ENCODE measurements around the gene PDCD1. TPM values are rescaled to one million over a fixed set of nuclear protein-coding genes. Genes with fewer than 3 reads are reported as not detected.

The PDCD1 gene
- total and polyA plus RNA-seq, 2 of the 13 experiments (the other 11 are each of a cell fraction or from before 2014, with no cell fraction given), result 0.04 TPM; not detected in 1

DNA sequence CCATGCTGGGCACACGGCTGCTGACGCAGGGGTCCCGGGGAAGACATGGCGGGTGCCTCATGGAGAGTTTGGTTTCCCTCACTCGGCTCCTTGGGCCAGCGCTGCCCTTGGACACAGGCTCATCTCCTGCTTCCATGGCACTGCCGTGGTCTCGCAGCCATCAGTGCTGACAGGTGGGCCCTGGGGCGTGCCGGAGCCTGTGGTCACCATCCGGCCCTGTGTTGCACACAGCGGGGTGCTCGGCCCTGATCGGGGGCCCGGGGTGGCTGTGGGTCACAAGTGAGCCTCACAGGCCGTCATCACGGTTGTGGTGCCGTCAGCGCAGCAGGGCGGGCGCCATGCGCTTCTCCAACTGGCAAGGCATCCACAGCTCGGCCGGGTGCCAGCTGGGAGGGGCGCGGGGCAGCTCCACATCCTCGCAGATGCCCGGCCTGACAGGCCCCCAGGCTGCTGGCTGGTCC is 11.4 kb upstream of the PDCD1 start:
- in situ Hi-C loops (cut with HindIII; ENCODE audit: extremely low pct_ligation_motif_present, low pct_unique_long_range_greater_than_20kb), result loop anchor here (10.0 kb wide), 1 partner anchor 135 kb away; the partner anchor contains the start of gene D2HGDH
- H3K79me2 ChIP-seq (ENCODE audit: insufficient read depth, low read length), result no peaks in the 10 kb centered on the region
- no peak overlapping the region for H2AFZ ChIP-seq (ENCODE audit: low read length)
- POLR2A ChIA-PET, result no interaction called here
- H3K4me2 ChIP-seq (ENCODE audit: low read depth, low read length), result no peak overlapping the region
- H3K27ac ChIP-seq (ENCODE audit: extremely low read length, insufficient read depth, low read length), result no peak overlapping the region
- peaks cover 15% of the 10 kb centered on the region for H3K9me3 ChIP-seq (ENCODE audit: low read length)
- no peak for ATAC-seq
- 56% methylated on average over 12 of the region's 28 CpGs for WGBS (ENCODE audit: low lambda C conversion rate)
- 0 out of 2 replicates have a peak, but pooled peaks cover 5% of the 10 kb centered on the region for H4K20me1 ChIP-seq (ENCODE audit: insufficient read depth, low read length)
- H3K4me3 ChIP-seq (replicated peaks in 1 of 3; ENCODE audit: insufficient read depth in 1 of 3, low read depth in 2 of 3, low read length in 3 of 3), result no peak overlapping the region
- no peak for TF ChIP-seq MYNN (CRISPR knock-in tag; IDR thresholded peaks at IDR 0.05; ENCODE audit: low read depth)
- no peak for TF ChIP-seq HNF4G (IDR thresholded peaks at IDR 0.05; ENCODE audit: borderline replicate concordance, low read depth, low read length)
- no peak for TF ChIP-seq HNF4G (CRISPR knock-in tag; IDR thresholded peaks at IDR 0.05; ENCODE audit: borderline replicate concordance, low read depth)
- no peak for TF ChIP-seq CSRNP2 (CRISPR knock-in tag; conservative IDR thresholded peaks at IDR 0.05; ENCODE audit: low read depth)
- TF ChIP-seq ZNF749 (CRISPR knock-in tag; IDR thresholded peaks at IDR 0.05; ENCODE audit: borderline replicate concordance), result no peak
- TF ChIP-seq, protein P1, sequence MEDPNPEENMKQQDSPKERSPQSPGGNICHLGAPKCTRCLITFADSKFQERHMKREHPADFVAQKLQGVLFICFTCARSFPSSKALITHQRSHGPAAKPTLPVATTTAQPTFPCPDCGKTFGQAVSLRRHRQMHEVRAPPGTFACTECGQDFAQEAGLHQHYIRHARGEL (CRISPR knock-in tag; IDR thresholded peaks at IDR 0.05), result no peak
- intact Hi-C loops (cut with micrococcal nuclease; ENCODE audit: unreplicated experiment), result no loop called here
- no peak overlapping the region for H3K9ac ChIP-seq (ENCODE audit: insufficient read depth, low read depth, low read length)
- FAIRE-seq, result no peak
- no TSS peak for BruUV-seq (replicated peaks)
- H3K4me1 ChIP-seq (ENCODE audit: insufficient read depth, low read length), result no peaks in the 10 kb centered on the region
- no peak for DNase-seq (ENCODE audit: low spot score)
- H3K27me3 ChIP-seq (ENCODE audit: control insufficient read depth in 1 of 2, insufficient read depth in 2 of 2, low read length in 2 of 2), result peaks cover 10 to 53% of the 10 kb centered on the region in 2 experiments
- H3K36me3 ChIP-seq (replicated peaks in 1 of 2; ENCODE audit: control insufficient read depth in 1 of 2, insufficient read depth in 2 of 2, low read length in 2 of 2), result no peaks in the 10 kb centered on the region
- CTCF ChIA-PET (ENCODE audit: low intra/inter-chr PET ratio, low total read pairs), result no interaction called here
